Psoas muscle (tissue), 8 donors: Measurements from ENCODE around the gene SLC39A2. TPM values are rescaled to one million over a fixed set of nuclear protein-coding genes. Genes with fewer than 3 reads are reported as not detected.

Experiments used
- ATAC-seq, 4 donors: fragments of 200-7000 bp; cut with Tn5 transposase; one replicate each; pipeline ENCODE4 v1.9.1; 2020; ENCODE audit warnings: moderate library complexity in 3 of 4, mild to moderate bottlenecking in 2 of 4
- DNase-seq, 2 donors: peaks; one replicate each; pipeline ENCODE4 v3.0.0-alpha.2; 2020
- H3K27ac ChIP-seq: fragments of 200-600 bp; one replicate; pipeline ENCODE4 v1.8.0; 2022
- H3K27me3 ChIP-seq, 3 donors: fragments of 200-600 bp in 1 of 3; one replicate each; pipeline versions ENCODE4 v1.6.1 to v1.8.0; 2013 to 2022; ENCODE audit warnings: low read length in 2 of 3, mild to moderate bottlenecking in 2 of 3, moderate library complexity in 1 of 3; ENCODE audit not compliant: insufficient read depth in 3 of 3
- H3K36me3 ChIP-seq, 2 donors: fragments of 200-600 bp in 1 of 2; one replicate each; pipeline versions ENCODE4 v1.6.1 to v1.8.0; 2013 to 2022; ENCODE audit warnings: low read depth in 1 of 2, mild to moderate bottlenecking in 1 of 2, moderate library complexity in 1 of 2; ENCODE audit not compliant: insufficient read depth in 1 of 2
- H3K4me1 ChIP-seq: fragments of 200-600 bp; one replicate; pipeline ENCODE4 v1.8.0; 2022
- H3K4me3 ChIP-seq: fragments of 200-600 bp; one replicate; pipeline ENCODE4 v1.8.0; 2022; ENCODE audit warnings: mild to moderate bottlenecking
- H3K9me3 ChIP-seq: fragments of 200-600 bp; one replicate; pipeline ENCODE4 v1.8.0; 2022
- CTCF ChIP-seq: fragments of 200-600 bp; IDR thresholded peaks from one replicate; pipeline ENCODE4 v1.8.0; 2022; ENCODE audit warnings: antibody characterized with exemption
- WGBS, 3 donors: extraction: QIAGEN DNeasy Blood & Tissue Kit; methylation state at CpG; one replicate each; pipeline versions ENCODE4 v1.1.6 to v1.1.7; 2013; 5-methylcytosine and 5-hydroxymethylcytosine counted together
- intact Hi-C, 2 donors: fragments of 100-400 bp; cut with DNase I; formaldehyde crosslinking; loops; one replicate each; pipeline versions ENCODE4 v1.11.0 to v1.14.2; 2022
- polyA plus RNA-seq, 3 donors: library from polyadenylated mRNA; stranded (reverse); fragments of 200-250 nt; gene quantifications; one replicate each; pipeline ENCODE4 v1.2.3, GENCODE V29; 2013
- total RNA-seq, 4 donors: library from RNA; stranded (reverse); fragmentation: NEBNext Ultra II Directional in 2 of 4; extraction: Animal tissue kit (Norgen Biotek cat#: 25700) in 2 of 4; gene quantifications; one replicate each; pipeline versions ENCODE4 v1.2.1 to v1.2.4, GENCODE V29; 2021 to 2023
- donor health status: healthy with polysubstance abuse.
- donor health status: DM: no; HTN: no; CAD: no; lungs with moderate emphysema.
- donor health status: Bipolar disorder and iron deficiency.
- donor health status: healthy.
- donor health status: DM: yes; HTN: yes; CAD: no.
- donor health status: DM: no; HTN: no; CAD: no.
- donor health status: DM: no; HTN: no; CAD: no.
- donor health status: DM: yes; HTN: yes; CAD: no.

The SLC39A2 gene
- total and polyA plus RNA-seq, 7 donors, result 0.04 TPM; not detected in 6

GRCh38 chr14:21017528-21018245, 18.6 kb downstream of the SLC39A2 start:
- H3K27ac ChIP-seq, result peak overlapping the region; percentile 13
- peak overlapping the region; percentile 12 for H3K4me3 ChIP-seq
- no peaks in the 10 kb centered on the region for H3K9me3 ChIP-seq
- WGBS, 3 donors, result 51 to 58% (median 55%) methylated on average over 27 to 28 of the region's 28 CpGs
- H3K4me1 ChIP-seq, result peaks cover 80% of the 10 kb centered on the region
- H3K36me3 ChIP-seq, result peaks cover 2 to 67% of the 10 kb centered on the region in 2 donors
- no peaks in the 10 kb centered on the region for H3K27me3 ChIP-seq
- intact Hi-C loops, result loop anchor here in 1 of 2 donors (5.0 kb wide), 1 partner anchor 75 kb away; no protein-coding TSS in a partner anchor
- DNase-seq, result no peak
- no peak for TF ChIP-seq CTCF
- ATAC-seq, result no peak

GRCh38 chr14:21018286-21018685, 19.2 kb downstream of the SLC39A2 start:
- 30 to 46% (median 33%) methylated on average over 7 of the region's 7 CpGs for WGBS, 3 donors
- TF ChIP-seq CTCF, result no peak
- Histone ChIP-seq H3K9me3 (no peaks in the 10 kb centered on the region), H3K27me3 (no peaks in the 10 kb centered on the region), H3K4me3 (peak overlapping the region; percentile 12), H3K27ac (peak overlapping the region; percentile 13), H3K36me3 (peaks cover 2 to 68% of the 10 kb centered on the region in 2 donors), H3K4me1 (peaks cover 86% of the 10 kb centered on the region)
- DNase-seq (no peak), ATAC-seq (no peak)
- intact Hi-C loops, result loop anchor here in 1 of 2 donors (5.0 kb wide), 1 partner anchor 74 kb away; no protein-coding TSS in a partner anchor

- Histone ChIP-seq H3K9me3 (no peaks in the 10 kb centered on the region), H3K27me3 (no peaks in the 10 kb centered on the region), H3K4me3 (no peak overlapping the region), H3K36me3 (peaks cover 2 to 68% of the 10 kb centered on the region in 2 donors), H3K4me1 (peaks cover 89% of the 10 kb centered on the region), H3K27ac (peak overlapping the region; percentile 39)
- intact Hi-C loops, result loop anchor here in 1 of 2 donors (5.0 kb wide), 1 partner anchor 74 kb away; no protein-coding TSS in a partner anchor
- DNase-seq (no peak), ATAC-seq (no peak)
- TF ChIP-seq CTCF, result no peak
- 86 to 92% (median 90%) methylated on average over 3 of the region's 3 CpGs for WGBS, 3 donors
Observed at GRCh38 chr14:21018781-21019180, 19.7 kb downstream of the SLC39A2 start.

GRCh38 chr14:21019366-21019765, 20.3 kb downstream of the SLC39A2 start:
- no peak for TF ChIP-seq CTCF
- peaks cover 2 to 68% of the 10 kb centered on the region in 2 donors for H3K36me3 ChIP-seq
- H3K9me3 ChIP-seq, result no peaks in the 10 kb centered on the region
- WGBS, 3 donors, result 53 to 71% (median 55%) methylated on average over 1 of the region's 1 CpG
- ATAC-seq (no peak), DNase-seq (no peak)
- H3K4me3 ChIP-seq, result no peak overlapping the region
- no peaks in the 10 kb centered on the region for H3K27me3 ChIP-seq
- H3K4me1 ChIP-seq, result peaks cover 86% of the 10 kb centered on the region
- intact Hi-C loops, result loop anchor here in 1 of 2 donors (5.0 kb wide), 1 partner anchor 73 kb away; no protein-coding TSS in a partner anchor
- no peak overlapping the region for H3K27ac ChIP-seq
